Tibial nerve (tissue), 4 donors: ENCODE measurements around the gene ADAMTS17. TPM values are rescaled to one million over a fixed set of nuclear protein-coding genes. Genes with fewer than 3 reads are reported as not detected.

ENCODE experiments used
- DNase-seq, 2 donors: peaks; one replicate each; pipeline ENCODE4 v3.0.0-alpha.2; 2019; ENCODE audit warnings: low spot score in 2 of 2
- H3K27ac ChIP-seq, 4 donors: fragments of 200-600 bp; sonication (generic) in 3 of 4; one replicate each; pipeline ENCODE4 v1.5.1; 2017 to 2019; ENCODE audit warnings: mild to moderate bottlenecking in 1 of 4
- H3K27me3 ChIP-seq, 2 donors: fragments of 200-600 bp; sonication (generic) in 1 of 2; one replicate each; pipeline versions ENCODE4 v1.5.1 to v1.6.0; 2017 to 2019
- H3K36me3 ChIP-seq, 3 donors: fragments of 200-600 bp; sonication (generic); one replicate each; pipeline ENCODE4 v1.5.1; 2018 to 2019
- H3K4me1 ChIP-seq, 4 donors: fragments of 200-600 bp; sonication (generic) in 3 of 4; one replicate each; pipeline ENCODE4 v1.5.1; 2017 to 2019
- H3K4me3 ChIP-seq, 4 donors: fragments of 200-600 bp; sonication (generic) in 3 of 4; one replicate each; pipeline ENCODE4 v1.5.1; 2017 to 2019; ENCODE audit warnings: mild to moderate bottlenecking in 1 of 4, moderate library complexity in 1 of 4
- H3K9me3 ChIP-seq, 4 donors: fragments of 200-600 bp; sonication (generic) in 3 of 4; one replicate each; pipeline ENCODE4 v1.5.1; 2017 to 2019
- EP300 ChIP-seq, 2 donors: sonication (generic); formaldehyde crosslinking; IDR thresholded peaks; one replicate each; pipeline ENCODE4 v1.6.1; 2017; ENCODE audit warnings: antibody characterized with exemption in 2 of 2, mild to moderate bottlenecking in 1 of 2
- POLR2A ChIP-seq, 2 donors: fragments of 450-650 bp; IDR thresholded peaks; one replicate each; pipeline ENCODE4 v1.6.1; 2017; ENCODE audit warnings: antibody characterized with exemption in 2 of 2, mild to moderate bottlenecking in 2 of 2, moderate library complexity in 2 of 2
- WGBS, 2 donors: methylation state at CpG; one replicate each; pipeline ENCODE4 v1.1.5; 2018; 5-methylcytosine and 5-hydroxymethylcytosine counted together
- total RNA-seq, 4 donors: library from RNA; depleted of rRNA; stranded (reverse); fragments of >200 nt; gene quantifications; one replicate each; pipeline ENCODE4 v1.1.0, GENCODE V29; 2016
- TF ChIP-seq, protein P1 (sequence below), 5 experiments: fragments of 200-600 bp in 3 of 5; fragments of 450-650 bp in 2 of 5; sonication (generic) in 3 of 5; IDR thresholded peaks; one replicate each; pipeline ENCODE4 v1.5.1; 2016 to 2019; ENCODE audit warnings: antibody characterized with exemption in 5 of 5, mild to moderate bottlenecking in 3 of 5, moderate library complexity in 2 of 5

Gene ADAMTS17
- total RNA-seq, 4 donors from 2014 or later = 0.66 to 5.5 (median 3.7) TPM

DNA sequence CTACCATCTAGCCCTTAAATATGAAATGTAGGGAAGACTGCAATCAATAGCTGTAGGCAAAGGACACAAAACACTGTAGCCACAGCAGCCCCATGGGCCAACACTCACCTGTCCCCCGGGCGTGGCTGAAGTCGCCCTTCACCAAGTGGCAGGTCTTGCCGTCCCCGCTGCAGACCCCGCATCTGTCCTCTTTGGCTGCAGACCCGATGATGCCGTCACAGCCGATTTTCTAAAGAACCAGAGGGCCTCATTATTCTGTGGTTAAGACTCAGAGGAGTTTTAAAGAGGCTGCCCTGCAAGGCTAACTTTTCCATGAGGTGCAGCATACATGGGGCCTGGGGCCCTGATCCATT, 245.6 kb downstream of the ADAMTS17 start:
- no peak overlapping the region for H3K27ac ChIP-seq
- DNase-seq = no peak
- 87 to 96% methylated on average over 9 of the region's 9 CpGs for WGBS, 2 donors
- no peaks in the 10 kb centered on the region for H3K27me3 ChIP-seq
- H3K36me3 ChIP-seq = no peaks in the 10 kb centered on the region
- peaks cover 0 to 7% (median 0%) of the 10 kb centered on the region in 4 donors for H3K4me1 ChIP-seq
- TF ChIP-seq POLR2A (IDR thresholded peaks at IDR 0.05) (no peak), EP300 (IDR thresholded peaks at IDR 0.05) (no peak)
- TF ChIP-seq, protein P1, sequence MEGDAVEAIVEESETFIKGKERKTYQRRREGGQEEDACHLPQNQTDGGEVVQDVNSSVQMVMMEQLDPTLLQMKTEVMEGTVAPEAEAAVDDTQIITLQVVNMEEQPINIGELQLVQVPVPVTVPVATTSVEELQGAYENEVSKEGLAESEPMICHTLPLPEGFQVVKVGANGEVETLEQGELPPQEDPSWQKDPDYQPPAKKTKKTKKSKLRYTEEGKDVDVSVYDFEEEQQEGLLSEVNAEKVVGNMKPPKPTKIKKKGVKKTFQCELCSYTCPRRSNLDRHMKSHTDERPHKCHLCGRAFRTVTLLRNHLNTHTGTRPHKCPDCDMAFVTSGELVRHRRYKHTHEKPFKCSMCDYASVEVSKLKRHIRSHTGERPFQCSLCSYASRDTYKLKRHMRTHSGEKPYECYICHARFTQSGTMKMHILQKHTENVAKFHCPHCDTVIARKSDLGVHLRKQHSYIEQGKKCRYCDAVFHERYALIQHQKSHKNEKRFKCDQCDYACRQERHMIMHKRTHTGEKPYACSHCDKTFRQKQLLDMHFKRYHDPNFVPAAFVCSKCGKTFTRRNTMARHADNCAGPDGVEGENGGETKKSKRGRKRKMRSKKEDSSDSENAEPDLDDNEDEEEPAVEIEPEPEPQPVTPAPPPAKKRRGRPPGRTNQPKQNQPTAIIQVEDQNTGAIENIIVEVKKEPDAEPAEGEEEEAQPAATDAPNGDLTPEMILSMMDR (IDR thresholded peaks at IDR 0.05) = no peak
- no peak overlapping the region for H3K4me3 ChIP-seq
- no peaks in the 10 kb centered on the region for H3K9me3 ChIP-seq

DNA sequence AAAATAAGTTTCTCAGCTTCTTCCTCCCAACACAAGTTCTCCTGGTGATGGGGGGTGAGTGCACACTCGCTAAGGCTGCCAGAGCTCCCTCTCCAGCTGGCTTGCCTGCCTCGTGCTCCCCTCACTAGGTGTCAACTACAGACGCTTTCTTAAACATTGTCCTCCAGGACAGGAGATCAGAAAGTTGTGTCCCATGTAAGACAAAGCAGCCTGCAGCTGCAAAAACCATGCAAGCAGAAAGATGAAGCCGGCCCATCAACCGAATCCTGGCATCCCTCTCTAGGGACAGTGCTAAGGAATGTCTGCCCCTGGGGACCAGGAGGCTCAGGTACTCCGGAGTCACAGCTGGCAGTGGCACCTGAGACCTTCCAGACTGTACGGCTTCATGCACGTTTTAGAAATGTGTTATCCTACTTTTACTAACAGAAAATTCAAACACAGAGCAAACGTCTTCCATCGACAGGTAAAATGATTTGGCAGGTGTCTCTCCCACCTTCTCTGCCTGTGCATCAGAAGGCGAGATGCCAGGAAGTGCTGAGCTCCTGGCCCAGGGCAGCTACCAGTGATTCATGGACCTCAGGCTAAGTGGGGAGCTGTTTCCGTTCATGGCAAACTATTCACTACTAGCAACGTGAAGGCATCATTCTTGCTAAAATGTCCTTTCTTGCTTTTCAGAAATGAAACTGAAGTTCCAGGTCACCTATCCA, 246.1 kb downstream of the ADAMTS17 start:
- Histone ChIP-seq H3K27ac (no peak overlapping the region), H3K4me3 (no peak overlapping the region), H3K9me3 (no peaks in the 10 kb centered on the region), H3K4me1 (peaks cover 0 to 7% (median 0%) of the 10 kb centered on the region in 4 donors), H3K27me3 (no peaks in the 10 kb centered on the region), H3K36me3 (no peaks in the 10 kb centered on the region)
- TF ChIP-seq EP300 (IDR thresholded peaks at IDR 0.05) (no peak), POLR2A (IDR thresholded peaks at IDR 0.05) (no peak)
- TF ChIP-seq, protein P1 (IDR thresholded peaks at IDR 0.05) = no peak
- no peak for DNase-seq
- 90 to 94% methylated on average over 13 of the region's 13 CpGs for WGBS, 2 donors

DNA sequence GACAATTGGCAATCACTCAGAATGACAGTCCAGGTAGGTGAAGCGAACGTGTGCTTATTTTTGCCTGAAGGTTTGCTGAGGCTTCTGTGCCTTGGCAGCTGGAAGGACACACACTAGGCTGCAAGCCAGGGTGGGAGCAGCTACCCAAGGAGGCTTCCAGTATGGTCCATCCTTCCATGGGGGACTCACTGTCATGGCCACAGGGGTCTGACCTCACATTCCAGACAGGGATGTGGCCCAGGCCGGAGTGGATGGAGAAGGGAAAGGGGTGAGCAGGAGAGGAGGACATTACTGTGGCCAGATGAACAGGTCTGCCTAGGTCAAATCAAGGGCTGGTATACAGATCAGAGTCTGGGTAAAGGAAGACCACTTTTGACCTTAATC, 247.7 kb downstream of the ADAMTS17 start:
- WGBS, 2 donors = 89% methylated on average over 3 of the region's 3 CpGs
- Histone ChIP-seq H3K4me3 (no peak overlapping the region), H3K27me3 (no peaks in the 10 kb centered on the region), H3K36me3 (no peaks in the 10 kb centered on the region), H3K4me1 (peaks cover 0 to 7% (median 0%) of the 10 kb centered on the region in 4 donors), H3K27ac (no peak overlapping the region), H3K9me3 (no peaks in the 10 kb centered on the region)
- no peak for TF ChIP-seq POLR2A (IDR thresholded peaks at IDR 0.05)
- no peak for TF ChIP-seq EP300 (IDR thresholded peaks at IDR 0.05)
- TF ChIP-seq, protein P1 (IDR thresholded peaks at IDR 0.05) = no peak
- no peak for DNase-seq

DNA sequence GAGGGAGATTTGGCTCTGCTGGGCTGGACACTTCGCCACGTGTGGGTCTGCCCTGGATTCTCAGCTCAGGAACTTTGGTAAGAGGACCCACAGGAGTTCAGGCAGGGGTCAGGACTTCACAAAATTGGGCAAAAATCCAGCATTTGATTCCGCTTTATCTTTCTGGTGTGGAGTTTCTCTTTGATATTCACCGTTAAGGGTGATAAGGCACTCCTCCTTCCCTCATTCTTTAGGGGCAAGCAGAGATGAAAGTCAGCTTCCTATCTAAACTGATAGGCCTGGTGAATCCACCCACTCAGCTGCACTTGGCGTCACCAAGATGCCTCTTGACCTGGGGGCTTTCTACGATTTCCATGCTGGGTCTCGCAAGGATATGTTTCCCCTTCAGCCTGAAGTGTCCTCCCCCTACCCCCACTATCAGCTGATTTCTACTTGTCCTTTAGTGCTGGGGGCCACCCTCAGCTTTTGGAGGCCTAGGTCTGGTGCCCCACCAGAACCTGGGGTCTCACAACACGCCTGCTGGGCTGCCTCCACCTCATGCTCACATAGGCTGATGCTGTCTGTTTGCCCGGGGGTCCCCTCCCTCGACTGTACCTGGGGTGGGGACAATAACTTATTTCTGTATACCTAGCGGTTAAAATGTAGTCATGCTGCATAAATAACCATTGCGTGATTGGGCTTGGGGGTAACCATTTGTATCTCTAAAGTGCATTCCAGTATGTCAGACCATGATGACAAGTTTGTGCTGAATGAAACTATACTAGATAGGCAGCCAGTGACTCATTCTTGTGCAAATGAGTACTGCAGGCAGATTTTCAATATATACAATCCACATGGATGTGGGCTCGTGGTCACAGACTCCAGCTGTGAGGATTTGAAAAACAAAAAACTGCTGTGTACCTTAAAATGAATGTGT, 248.3 kb downstream of the ADAMTS17 start:
- no peak for DNase-seq
- no peak overlapping the region for H3K4me3 ChIP-seq
- no peaks in the 10 kb centered on the region for H3K9me3 ChIP-seq
- TF ChIP-seq POLR2A (IDR thresholded peaks at IDR 0.05) = no peak
- no peak for TF ChIP-seq EP300 (IDR thresholded peaks at IDR 0.05)
- TF ChIP-seq, protein P1 (IDR thresholded peaks at IDR 0.05) = no peak
- 78 to 83% methylated on average over 13 of the region's 13 CpGs for WGBS, 2 donors
- no peaks in the 10 kb centered on the region for H3K27me3 ChIP-seq
- H3K36me3 ChIP-seq = no peaks in the 10 kb centered on the region
- H3K4me1 ChIP-seq = peaks cover 0 to 7% (median 0%) of the 10 kb centered on the region in 4 donors
- no peak overlapping the region for H3K27ac ChIP-seq

DNA sequence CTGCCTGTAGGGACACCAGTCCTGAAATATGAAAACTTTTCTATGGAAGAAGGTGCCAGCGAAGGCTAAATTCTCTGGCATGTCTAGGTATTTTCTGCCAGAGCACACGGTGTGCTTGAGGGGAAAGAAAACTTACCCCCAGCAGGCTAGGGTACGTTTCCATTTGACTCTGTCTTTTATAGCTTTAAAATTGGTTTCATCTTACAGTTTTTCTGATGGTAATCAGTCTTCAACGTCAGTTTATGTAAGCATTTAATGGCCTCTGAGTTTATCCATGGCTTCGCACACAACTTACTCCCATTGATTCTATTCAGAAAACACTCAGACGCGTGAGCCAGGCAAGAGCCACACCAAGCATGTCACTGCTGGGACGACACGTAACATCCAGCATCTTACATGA, 249.7 kb downstream of the ADAMTS17 start:
- TF ChIP-seq POLR2A (IDR thresholded peaks at IDR 0.05) (no peak), EP300 (IDR thresholded peaks at IDR 0.05) (no peak)
- TF ChIP-seq, protein P1 (IDR thresholded peaks at IDR 0.05) = no peak
- Histone ChIP-seq H3K9me3 (no peaks in the 10 kb centered on the region), H3K27me3 (no peaks in the 10 kb centered on the region), H3K4me3 (no peak overlapping the region), H3K36me3 (no peaks in the 10 kb centered on the region), H3K27ac (no peak overlapping the region), H3K4me1 (no peaks in the 10 kb centered on the region)
- 85 to 89% methylated on average over 9 of the region's 9 CpGs for WGBS, 2 donors
- DNase-seq = no peak
